Measurements from ENCODE around the gene ARGLU1. TPM values are rescaled to one million over a fixed set of nuclear protein-coding genes. Genes with fewer than 3 reads are reported as not detected.

Gene ARGLU1
- total RNA-seq (100 to 1,000 TPM in 6 of 7 donors, 10 to 100 TPM in 1; 99.5 to 204 (median 128) TPM), polyA plus RNA-seq (100 to 1,000 TPM; 123 to 190 (median 141) TPM)
- long read RNA-seq, donor 1, full-length matches to known transcripts, result 40 of 327 reads
- long read RNA-seq, donor 1, partial matches to known transcripts, result 287 of 327 reads
- long read RNA-seq, donor 1, other reads (novel, unspliced or antisense), result 0 of 327 reads
- long read RNA-seq, donor 2, full-length matches to known transcripts, result 40 of 248 reads
- long read RNA-seq, donor 2, partial matches to known transcripts, result 208 of 248 reads
- long read RNA-seq, donor 2, other reads (novel, unspliced or antisense), result 0 of 248 reads

DNA sequence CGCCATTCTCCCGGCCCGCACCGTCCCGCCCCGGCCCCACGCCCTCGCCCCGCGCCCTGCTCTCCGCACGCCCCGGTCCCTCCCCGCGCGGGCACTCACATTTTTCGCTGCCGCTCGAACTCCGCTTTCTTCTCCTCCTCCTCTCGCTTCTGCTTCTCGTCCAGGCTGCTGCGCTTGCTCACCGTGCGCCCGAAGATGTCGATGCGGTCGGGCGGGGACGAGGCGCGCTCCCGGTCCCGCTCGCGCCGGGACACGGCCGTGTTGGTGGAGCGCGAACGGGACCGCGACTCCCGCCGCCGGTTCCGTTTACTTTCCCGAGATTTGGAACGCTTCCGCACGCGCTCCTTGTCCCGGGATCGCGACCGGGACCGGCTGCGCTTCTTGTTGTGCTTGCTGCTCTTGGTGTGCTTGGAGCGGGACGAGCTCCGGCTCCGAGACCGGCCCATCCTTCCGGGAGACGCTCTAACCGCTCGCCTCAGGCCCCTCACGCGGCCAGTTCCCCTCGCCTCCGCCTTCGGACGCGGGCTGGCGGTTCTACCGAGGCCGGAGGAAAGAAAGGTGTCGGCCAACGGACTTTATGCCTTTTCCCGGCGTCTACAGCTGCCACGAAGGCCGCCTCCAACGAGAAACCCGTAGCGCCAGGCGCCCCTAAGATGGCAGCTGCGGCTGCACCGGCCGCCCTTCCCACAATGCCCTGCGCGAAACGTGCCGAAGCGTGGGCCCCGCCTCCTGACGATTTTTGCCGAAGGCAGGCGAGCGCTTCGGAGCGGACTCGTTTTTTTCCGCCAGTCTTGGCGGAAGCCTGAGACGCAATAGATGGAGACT is at the start of gene ARGLU1:
ARGLU1 (minus strand) TSS at position 664 of the 825 bp plus-strand sequence; CDS start at position 446, 218 bp downstream.
- H3K4me3 ChIP-seq, result peak within 1 kb of the TSS; percentile 74 to 98 (median 94)
- H3K9me3 ChIP-seq, result no peaks in the 10 kb centered on the region
- TF ChIP-seq POLR2A (IDR thresholded peaks at IDR 0.05) (peak; percentile 62 to 91 (median 89)), POLR2AphosphoS5 (IDR thresholded peaks at IDR 0.05) (peak; percentile 99 to 100 (median 99))
- TF ChIP-seq, protein P1, sequence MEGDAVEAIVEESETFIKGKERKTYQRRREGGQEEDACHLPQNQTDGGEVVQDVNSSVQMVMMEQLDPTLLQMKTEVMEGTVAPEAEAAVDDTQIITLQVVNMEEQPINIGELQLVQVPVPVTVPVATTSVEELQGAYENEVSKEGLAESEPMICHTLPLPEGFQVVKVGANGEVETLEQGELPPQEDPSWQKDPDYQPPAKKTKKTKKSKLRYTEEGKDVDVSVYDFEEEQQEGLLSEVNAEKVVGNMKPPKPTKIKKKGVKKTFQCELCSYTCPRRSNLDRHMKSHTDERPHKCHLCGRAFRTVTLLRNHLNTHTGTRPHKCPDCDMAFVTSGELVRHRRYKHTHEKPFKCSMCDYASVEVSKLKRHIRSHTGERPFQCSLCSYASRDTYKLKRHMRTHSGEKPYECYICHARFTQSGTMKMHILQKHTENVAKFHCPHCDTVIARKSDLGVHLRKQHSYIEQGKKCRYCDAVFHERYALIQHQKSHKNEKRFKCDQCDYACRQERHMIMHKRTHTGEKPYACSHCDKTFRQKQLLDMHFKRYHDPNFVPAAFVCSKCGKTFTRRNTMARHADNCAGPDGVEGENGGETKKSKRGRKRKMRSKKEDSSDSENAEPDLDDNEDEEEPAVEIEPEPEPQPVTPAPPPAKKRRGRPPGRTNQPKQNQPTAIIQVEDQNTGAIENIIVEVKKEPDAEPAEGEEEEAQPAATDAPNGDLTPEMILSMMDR (IDR thresholded peaks at IDR 0.05 in 8 of 11, conservative IDR thresholded peaks at IDR 0.05 in 3 of 11), result no peak
- peak; percentile 98 for DNase-seq
- no peaks in the 10 kb centered on the region for H3K36me3 ChIP-seq
- intact Hi-C loops (cut with DNase I; ENCODE audit: low total_unique reads), result no loop called here
- H3K27ac ChIP-seq, result peak within 1 kb of the TSS; percentile 88 to 99 (median 97)
- no peaks in the 10 kb centered on the region for H3K27me3 ChIP-seq (replicated peaks in 1 of 7)
- H3K4me1 ChIP-seq, result peaks cover 35 to 63% (median 57%) of the 10 kb centered on the region in 6 donors
- 1% methylated on average over 68 to 108 of the region's 108 CpGs for WGBS, 5 donors

- 85 to 92% (median 89%) methylated on average over 3 of the region's 3 CpGs for WGBS, 5 donors
- intact Hi-C loops (cut with DNase I; ENCODE audit: low total_unique reads), result no loop called here
Observed at GRCh38 chr13:106617561-106617960, 49.6 kb upstream of the ARGLU1 start.

DNA sequence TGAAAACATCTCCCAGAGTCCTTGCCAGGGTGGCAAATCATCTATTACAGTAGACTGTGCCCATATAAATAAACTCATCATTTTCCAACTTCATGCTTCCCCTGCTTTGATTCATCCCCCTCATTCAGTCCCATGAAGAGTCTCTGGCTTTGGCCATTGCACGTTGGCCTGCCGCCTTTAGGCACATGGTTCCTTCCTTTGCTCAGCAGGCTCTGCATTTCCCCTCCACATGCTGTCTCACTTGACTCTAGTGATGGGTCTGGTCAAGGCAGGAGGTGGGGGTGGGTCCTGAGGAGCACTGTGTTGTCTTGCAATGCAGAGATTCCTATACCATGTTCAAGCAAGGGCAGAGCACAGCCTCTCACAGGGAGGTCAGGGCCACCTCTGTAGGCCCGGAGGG is 48.8 kb upstream of the ARGLU1 start:
- intact Hi-C loops (cut with DNase I; ENCODE audit: low total_unique reads), result no loop called here
- H3K36me3 ChIP-seq, result no peaks in the 10 kb centered on the region
- no peaks in the 10 kb centered on the region for H3K9me3 ChIP-seq
- WGBS, 5 donors, result 84 to 96% (median 94%) methylated on average over 3 of the region's 3 CpGs
- no peak overlapping the region for H3K27ac ChIP-seq
- H3K27me3 ChIP-seq (replicated peaks in 1 of 7), result peaks cover 0 to 21% (median 0%) of the 10 kb centered on the region in 7 donors
- no peak for DNase-seq
- peaks cover 0 to 13% (median 7%) of the 10 kb centered on the region in 6 donors for H3K4me1 ChIP-seq
- H3K4me3 ChIP-seq, result no peak overlapping the region
- TF ChIP-seq, protein P1 (IDR thresholded peaks at IDR 0.05 in 8 of 11, conservative IDR thresholded peaks at IDR 0.05 in 3 of 11), result no peak
- no peak for TF ChIP-seq POLR2AphosphoS5 (IDR thresholded peaks at IDR 0.05)
- TF ChIP-seq POLR2A (IDR thresholded peaks at IDR 0.05), result no peak

More at GRCh38 chr13:106617561-106617960, 49.6 kb upstream of the ARGLU1 start:
- Histone ChIP-seq H3K9me3 (no peaks in the 10 kb centered on the region), H3K4me3 (no peak overlapping the region), H3K27me3 (replicated peaks in 1 of 7) (peaks cover 0 to 22% (median 0%) of the 10 kb centered on the region in 7 donors), H3K4me1 (peaks cover 0 to 13% (median 7%) of the 10 kb centered on the region in 6 donors), H3K27ac (no peak overlapping the region), H3K36me3 (no peaks in the 10 kb centered on the region)
- TF ChIP-seq POLR2AphosphoS5 (IDR thresholded peaks at IDR 0.05), result no peak
- TF ChIP-seq, protein P1 (IDR thresholded peaks at IDR 0.05 in 8 of 11, conservative IDR thresholded peaks at IDR 0.05 in 3 of 11), result no peak
- no peak for TF ChIP-seq POLR2A (IDR thresholded peaks at IDR 0.05)
- DNase-seq, result no peak
